Memory B cell (primary cell): ENCODE data around the gene CARHSP1.

Source experiments
- ATAC-seq: fragments of 150-1000 bp; cut with Tn5 transposase; 2 replicates; pipeline ENCODE4 v1.10.0; 2021; ENCODE audit warnings: low read depth, mild to moderate bottlenecking, moderate library complexity
- DNase-seq, 2 donors: peaks; one replicate each; pipeline ENCODE4 v3.0.0; 2022; ENCODE audit warnings: low spot score in 2 of 2
- H3K27ac Mint-ChIP-seq: one replicate; pipeline ENCODE4 v1.8.0; 2022; ENCODE audit warnings: mild to moderate bottlenecking, moderate library complexity, mixed read lengths
- H3K27me3 Mint-ChIP-seq: one replicate; pipeline ENCODE4 v1.8.0; 2022; ENCODE audit warnings: mixed read lengths
- H3K36me3 Mint-ChIP-seq: one replicate; pipeline ENCODE4 v1.8.0; 2022; ENCODE audit warnings: mild to moderate bottlenecking, mixed read lengths
- H3K4me1 Mint-ChIP-seq: one replicate; pipeline ENCODE4 v1.8.0; 2022; ENCODE audit warnings: mixed read lengths
- H3K4me3 Mint-ChIP-seq: one replicate; pipeline ENCODE4 v1.8.0; 2022; ENCODE audit warnings: mild to moderate bottlenecking, moderate library complexity, mixed read lengths
- H3K9me3 Mint-ChIP-seq: one replicate; pipeline ENCODE4 v1.8.0; 2022; ENCODE audit warnings: mixed read lengths

CARHSP1 gene

DNA sequence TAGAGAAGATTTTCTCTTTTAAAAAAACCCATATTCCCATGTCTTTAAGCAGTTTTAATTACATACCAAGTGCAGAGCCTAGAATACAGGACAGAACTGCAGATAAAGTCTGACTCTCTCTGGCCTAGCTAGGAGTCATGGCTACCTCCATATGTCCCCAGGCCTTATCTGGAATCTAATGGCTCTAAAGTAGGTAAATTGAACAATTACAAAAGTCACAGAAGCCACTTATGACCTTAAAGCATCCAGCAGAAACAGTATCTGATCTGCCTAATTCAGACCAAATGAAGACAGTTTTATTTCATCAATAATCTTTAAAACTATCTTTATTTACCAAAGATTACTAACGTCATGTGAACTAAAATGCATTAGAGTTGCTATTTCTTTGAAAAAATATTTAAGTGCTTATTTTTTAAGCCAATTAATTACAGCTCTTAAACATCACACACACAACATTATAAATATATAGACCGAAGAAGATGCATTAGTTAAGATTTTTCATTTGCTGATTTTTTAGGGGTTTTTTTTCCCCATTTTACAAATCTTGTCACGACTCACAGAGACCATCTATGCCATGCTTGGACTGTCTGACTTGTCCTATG is 42.4 kb downstream of the CARHSP1 start:
- Mint-ChIP-seq H3K4me1 (peaks cover 11% of the 10 kb centered on the region), H3K27ac (no peak overlapping the region), H3K4me3 (no peak overlapping the region), H3K36me3 (peaks cover 9% of the 10 kb centered on the region), H3K9me3 (no peaks in the 10 kb centered on the region), H3K27me3 (no peaks in the 10 kb centered on the region)
- ATAC-seq, result no peak
- DNase-seq, result no peak

DNA sequence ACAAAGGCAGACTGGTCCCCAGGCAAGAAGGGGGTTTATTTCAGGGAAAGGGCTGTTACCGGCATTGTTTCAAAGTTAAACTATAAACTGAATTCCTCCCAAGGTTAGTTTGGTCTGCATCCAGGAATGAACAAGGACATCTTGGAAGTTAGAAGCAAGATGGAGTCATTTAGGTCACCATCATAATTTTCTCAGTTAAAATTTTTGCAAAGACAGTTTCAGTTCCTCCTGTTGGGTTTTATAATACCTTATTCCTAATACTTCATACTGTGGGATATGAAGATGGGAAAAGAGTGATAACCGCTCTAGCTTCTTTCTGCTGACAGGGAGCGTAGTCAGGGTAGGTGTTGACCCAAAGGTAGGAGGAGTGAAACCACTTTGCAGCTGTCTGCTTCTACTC is 46.4 kb downstream of the CARHSP1 start:
- no peak overlapping the region for H3K27ac Mint-ChIP-seq
- DNase-seq (no peak), ATAC-seq (no peak)
- no peaks in the 10 kb centered on the region for H3K27me3 Mint-ChIP-seq
- peaks cover 17% of the 10 kb centered on the region for H3K4me1 Mint-ChIP-seq
- H3K9me3 Mint-ChIP-seq, result no peaks in the 10 kb centered on the region
- no peak overlapping the region for H3K4me3 Mint-ChIP-seq
- H3K36me3 Mint-ChIP-seq, result peaks cover 4% of the 10 kb centered on the region

DNA sequence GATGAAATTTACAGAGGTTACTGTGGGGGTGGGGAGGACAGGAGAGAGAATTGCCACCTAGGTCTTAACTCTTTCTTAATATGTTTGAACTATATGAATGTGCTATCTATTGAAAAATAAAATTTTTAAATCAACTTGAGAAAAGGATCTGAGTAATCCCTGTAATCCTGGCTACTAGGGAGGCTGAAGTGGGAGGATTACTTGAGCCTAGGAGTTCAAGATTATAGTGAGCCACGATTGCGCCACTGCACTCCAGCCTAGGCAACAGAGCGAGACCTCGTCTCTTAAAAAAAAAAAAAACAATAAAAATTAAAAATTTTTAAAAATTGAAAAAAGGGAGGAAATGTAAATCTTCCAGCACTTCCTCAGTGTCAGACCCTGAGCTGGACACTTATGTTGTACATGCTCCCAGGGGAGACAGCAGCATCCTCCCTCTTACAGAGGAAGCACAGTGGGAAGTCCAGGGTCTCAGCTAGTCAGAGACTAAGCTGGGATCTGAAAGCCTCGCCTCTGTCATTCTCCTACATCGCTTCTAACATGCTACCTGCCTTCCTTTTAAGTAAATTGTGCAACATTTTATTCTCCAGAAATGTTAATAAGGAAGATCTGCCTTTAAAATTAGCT is 49.3 kb downstream of the CARHSP1 start:
- Mint-ChIP-seq H3K27ac (peak overlapping the region; percentile 19), H3K36me3 (peaks cover 17% of the 10 kb centered on the region), H3K4me3 (no peak overlapping the region), H3K4me1 (peaks cover 19% of the 10 kb centered on the region), H3K9me3 (no peaks in the 10 kb centered on the region), H3K27me3 (no peaks in the 10 kb centered on the region)
- ATAC-seq (no peak), DNase-seq (no peak)

DNA sequence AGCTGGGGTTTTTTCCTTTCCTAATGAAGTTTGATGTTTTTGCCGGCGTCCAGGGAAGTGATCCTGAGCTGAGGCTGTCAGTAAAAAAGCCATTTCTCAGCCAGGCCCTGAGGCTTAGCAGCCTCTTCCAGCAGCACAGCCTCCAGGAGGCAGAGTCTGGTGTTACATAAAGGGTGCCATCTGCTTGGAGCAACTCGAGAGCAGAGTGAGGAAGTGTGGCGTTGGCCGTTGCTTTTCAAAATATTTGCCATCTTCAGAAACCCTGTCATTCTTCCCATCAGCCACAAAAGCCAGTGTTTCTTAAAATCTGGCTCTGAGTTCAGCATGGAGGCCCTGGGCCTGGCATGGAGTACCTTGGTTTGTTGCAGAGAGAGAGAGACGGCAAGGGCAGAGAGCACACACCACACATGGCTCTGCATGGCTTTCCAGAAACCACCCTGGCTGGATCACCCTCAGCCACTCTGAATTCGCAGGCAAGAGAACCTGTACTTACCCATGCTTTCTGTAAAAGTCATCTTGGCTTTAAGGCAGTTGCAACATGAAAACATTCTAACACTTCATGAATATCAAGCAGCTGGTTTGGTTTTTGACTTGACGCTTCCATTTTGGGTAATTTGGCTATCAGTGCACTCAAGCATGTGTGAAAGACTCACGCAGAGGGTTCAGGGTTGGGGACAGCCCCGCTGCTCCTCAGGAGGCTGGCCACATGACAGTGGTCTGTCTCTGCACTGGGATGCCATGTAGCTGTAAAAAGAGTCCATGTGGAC is 50.1 kb downstream of the CARHSP1 start:
- Mint-ChIP-seq H3K27ac (peak overlapping the region; percentile 19), H3K4me1 (peaks cover 19% of the 10 kb centered on the region), H3K36me3 (peaks cover 21% of the 10 kb centered on the region), H3K9me3 (no peaks in the 10 kb centered on the region), H3K4me3 (no peak overlapping the region), H3K27me3 (no peaks in the 10 kb centered on the region)
- ATAC-seq (peak; percentile 93), DNase-seq (no peak)

DNA sequence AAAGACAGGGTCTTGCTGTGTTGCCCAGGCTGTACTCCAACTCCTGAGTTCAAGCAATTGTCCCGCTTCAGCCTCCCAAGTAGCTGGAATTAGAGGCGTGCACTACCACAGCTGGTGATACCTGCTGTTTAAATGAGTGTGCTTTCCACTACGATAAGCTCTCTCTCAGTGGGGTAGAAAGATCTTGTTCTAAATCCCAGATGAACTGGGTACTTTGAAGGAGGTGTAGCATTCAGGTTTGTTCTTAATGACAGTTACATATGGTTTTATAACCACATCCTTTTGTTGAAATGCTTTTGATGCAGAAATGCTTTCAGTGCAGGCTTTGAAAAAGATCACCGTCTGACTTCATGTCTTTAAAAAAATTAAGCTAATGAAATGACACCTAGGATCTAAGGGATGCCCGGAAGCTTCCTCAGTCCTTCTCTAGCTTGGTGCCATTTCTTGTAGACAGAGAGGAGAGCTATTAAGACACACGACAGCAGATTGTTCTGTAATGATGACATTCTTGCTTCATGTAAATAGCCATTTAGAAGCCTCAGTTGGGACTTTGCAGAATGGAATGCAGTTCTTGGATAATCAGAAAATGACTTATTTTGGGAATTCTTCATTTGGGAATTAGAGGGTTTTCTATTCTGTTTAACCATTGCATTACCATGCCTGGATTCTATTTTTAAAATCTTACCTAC is 51.7 kb downstream of the CARHSP1 start:
- Mint-ChIP-seq H3K36me3 (peaks cover 28% of the 10 kb centered on the region), H3K27me3 (no peaks in the 10 kb centered on the region), H3K4me1 (peaks cover 14% of the 10 kb centered on the region)

DNA sequence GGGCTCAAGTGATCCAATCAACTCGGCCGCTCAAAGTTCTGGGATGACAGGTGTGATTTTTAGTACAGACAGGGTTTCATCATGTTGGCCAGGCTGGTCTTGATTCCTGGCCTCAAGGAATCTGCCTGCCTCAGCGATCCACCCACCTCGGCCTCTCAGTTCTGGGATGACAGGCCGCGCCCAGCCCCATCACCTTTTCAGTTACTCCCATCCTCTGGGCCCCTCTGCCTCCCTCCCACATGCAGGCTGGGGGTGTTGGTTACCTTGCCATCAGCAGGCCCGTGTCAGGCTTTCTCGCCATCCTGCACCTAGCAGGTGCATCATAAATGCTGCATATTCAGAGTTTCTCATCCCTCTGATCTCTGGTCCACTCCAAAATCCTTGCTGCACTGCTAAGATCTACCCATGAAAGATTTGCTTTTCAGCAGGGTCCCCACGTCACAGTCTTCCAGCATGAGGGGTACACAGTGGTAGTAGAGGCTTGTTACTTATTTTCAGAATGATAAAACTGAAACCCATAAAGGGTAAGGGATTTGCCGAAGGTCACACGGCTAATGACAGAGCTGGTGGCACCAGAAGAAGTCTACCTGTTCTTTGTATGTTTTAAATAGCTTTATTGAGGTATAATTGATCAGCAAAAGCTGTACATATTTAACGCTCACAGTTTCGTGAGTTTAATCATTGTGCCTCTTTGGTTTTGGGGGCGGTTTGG is 54.6 kb downstream of the CARHSP1 start:
- Mint-ChIP-seq H3K27ac (no peak overlapping the region), H3K27me3 (no peaks in the 10 kb centered on the region), H3K4me1 (peaks cover 10% of the 10 kb centered on the region), H3K9me3 (no peaks in the 10 kb centered on the region), H3K4me3 (no peak overlapping the region), H3K36me3 (peaks cover 35% of the 10 kb centered on the region)
- ATAC-seq (no peak), DNase-seq (no peak)

More for the DNA sequence above, 51.7 kb downstream of the CARHSP1 start:
- ATAC-seq (no peak), DNase-seq (no peak)
- no peaks in the 10 kb centered on the region for H3K9me3 Mint-ChIP-seq
- H3K27ac Mint-ChIP-seq, result no peak overlapping the region
- H3K4me3 Mint-ChIP-seq, result no peak overlapping the region

DNA sequence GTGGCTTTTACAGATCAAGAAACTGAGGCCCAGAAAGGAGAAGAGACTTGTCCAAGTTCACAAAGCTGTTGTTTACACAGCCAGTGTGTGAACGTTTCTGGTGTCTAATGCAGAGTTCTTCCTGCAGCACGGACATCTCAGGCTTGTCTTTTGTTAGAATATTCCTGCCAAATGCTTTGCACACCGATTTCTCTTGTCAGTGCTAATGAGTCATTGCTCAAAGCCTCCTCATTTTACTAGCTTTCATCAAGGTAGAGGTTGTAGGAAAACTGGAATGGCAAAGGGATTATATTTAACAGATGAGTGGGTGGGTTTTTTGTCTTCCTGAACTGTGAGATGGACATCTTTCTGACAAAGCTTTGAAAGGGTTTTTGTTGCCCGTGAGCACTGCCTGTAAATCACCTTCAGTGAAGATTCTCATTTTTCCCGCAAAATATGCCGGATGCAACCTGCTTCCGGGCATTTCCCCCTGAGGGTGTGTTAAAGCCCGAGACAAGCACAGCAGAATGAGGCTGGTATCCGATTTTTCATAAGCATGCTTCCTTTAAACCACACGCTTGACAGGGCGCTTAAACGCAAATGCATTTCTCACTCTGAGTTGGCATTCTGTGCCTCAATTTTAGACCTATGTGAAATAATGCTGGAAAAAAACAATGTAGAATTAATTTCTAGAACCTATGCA is 56.5 kb downstream of the CARHSP1 start:
- Mint-ChIP-seq H3K4me3 (no peak overlapping the region), H3K27ac (no peak overlapping the region), H3K27me3 (no peaks in the 10 kb centered on the region), H3K9me3 (no peaks in the 10 kb centered on the region), H3K36me3 (peaks cover 43% of the 10 kb centered on the region), H3K4me1 (peaks cover 2% of the 10 kb centered on the region)
- DNase-seq (no peak), ATAC-seq (no peak)

DNA sequence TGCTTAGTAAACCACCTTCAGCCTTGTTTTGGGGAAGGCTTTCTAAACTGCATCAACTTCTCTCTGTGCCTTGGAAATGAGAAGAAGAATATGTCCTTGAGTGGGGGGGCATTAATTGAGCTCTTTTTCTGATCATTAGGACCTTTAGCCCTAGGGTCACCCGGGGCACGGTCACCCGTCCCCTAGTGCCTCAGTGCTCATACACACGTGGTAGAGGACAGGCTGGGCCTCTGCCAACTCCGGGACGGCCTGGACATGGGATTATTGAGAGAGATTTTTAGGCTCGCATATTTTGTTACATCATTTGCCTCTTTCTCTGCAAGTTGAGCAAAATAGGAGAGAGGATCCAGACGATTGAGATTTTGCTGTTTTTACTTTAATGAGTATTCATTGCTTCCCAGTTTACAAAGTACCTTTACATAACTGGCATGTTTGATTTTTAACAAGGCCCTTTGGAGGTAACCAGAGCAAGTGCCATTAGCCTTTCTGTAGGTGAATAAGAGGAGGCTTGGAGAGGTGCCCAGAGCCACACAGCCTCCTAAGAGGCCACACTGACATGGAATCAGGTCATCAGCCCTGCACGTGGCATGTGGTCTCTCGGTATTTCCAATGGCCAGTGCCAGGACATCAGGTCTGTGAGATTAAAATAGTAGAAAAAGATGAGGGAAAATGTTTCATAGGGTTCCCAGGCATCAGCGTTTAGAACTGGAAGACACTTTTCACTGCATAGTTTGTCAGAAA is 60.0 kb downstream of the CARHSP1 start:
- DNase-seq, result no peak
- H3K4me3 Mint-ChIP-seq, result no peak overlapping the region
- H3K27ac Mint-ChIP-seq, result no peak overlapping the region
- H3K4me1 Mint-ChIP-seq, result no peaks in the 10 kb centered on the region
- H3K9me3 Mint-ChIP-seq, result no peaks in the 10 kb centered on the region
- peaks cover 38% of the 10 kb centered on the region for H3K36me3 Mint-ChIP-seq
- no peak for ATAC-seq
- H3K27me3 Mint-ChIP-seq, result no peaks in the 10 kb centered on the region

DNA sequence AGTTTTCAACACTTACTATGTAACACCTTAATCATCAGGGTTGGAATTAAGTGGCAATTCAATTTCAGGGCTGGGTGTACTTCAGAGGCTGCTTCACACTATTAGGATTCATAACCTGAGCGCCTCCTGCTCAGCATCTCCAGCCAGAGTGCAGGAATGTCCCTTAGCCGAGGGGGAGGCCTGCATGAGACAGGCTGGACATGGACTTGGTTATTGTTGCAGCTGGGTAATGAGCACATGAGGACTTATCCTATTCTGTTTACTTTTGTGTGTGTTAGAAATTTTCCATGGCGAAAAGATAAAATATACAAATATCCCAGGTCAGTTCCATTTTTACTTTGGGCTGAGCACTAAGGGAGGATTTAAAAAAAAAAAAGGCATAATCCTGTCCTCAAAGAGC is 60.8 kb downstream of the CARHSP1 start:
- Mint-ChIP-seq H3K4me1 (peaks cover 3% of the 10 kb centered on the region), H3K27ac (no peak overlapping the region), H3K36me3 (peaks cover 38% of the 10 kb centered on the region), H3K9me3 (no peaks in the 10 kb centered on the region), H3K4me3 (no peak overlapping the region), H3K27me3 (no peaks in the 10 kb centered on the region)
- DNase-seq (no peak), ATAC-seq (no peak)

DNA sequence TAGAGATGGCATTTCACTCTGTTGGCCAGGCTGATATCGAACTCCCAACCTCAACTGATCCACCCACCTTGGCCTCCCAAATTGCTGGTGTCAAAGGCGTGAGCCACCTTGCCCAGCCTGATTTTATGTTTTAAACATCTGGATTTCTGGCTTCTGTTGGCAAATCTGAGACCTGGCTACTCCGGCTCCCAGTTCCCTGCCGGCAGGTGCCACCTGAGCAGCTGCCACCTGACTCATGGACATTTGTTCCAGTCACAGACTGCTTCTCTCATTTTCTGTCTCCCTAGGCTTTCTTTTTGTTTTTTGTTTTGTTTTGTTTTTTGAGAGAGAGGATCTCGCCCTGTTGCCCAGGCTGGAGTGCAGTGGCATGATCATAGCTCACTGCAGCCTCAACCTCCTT is 61.6 kb downstream of the CARHSP1 start:
- no peaks in the 10 kb centered on the region for H3K27me3 Mint-ChIP-seq
- H3K36me3 Mint-ChIP-seq, result peaks cover 42% of the 10 kb centered on the region
- no peak overlapping the region for H3K4me3 Mint-ChIP-seq
- ATAC-seq (no peak), DNase-seq (no peak)
- no peaks in the 10 kb centered on the region for H3K9me3 Mint-ChIP-seq
- H3K27ac Mint-ChIP-seq, result no peak overlapping the region
- peaks cover 5% of the 10 kb centered on the region for H3K4me1 Mint-ChIP-seq

DNA sequence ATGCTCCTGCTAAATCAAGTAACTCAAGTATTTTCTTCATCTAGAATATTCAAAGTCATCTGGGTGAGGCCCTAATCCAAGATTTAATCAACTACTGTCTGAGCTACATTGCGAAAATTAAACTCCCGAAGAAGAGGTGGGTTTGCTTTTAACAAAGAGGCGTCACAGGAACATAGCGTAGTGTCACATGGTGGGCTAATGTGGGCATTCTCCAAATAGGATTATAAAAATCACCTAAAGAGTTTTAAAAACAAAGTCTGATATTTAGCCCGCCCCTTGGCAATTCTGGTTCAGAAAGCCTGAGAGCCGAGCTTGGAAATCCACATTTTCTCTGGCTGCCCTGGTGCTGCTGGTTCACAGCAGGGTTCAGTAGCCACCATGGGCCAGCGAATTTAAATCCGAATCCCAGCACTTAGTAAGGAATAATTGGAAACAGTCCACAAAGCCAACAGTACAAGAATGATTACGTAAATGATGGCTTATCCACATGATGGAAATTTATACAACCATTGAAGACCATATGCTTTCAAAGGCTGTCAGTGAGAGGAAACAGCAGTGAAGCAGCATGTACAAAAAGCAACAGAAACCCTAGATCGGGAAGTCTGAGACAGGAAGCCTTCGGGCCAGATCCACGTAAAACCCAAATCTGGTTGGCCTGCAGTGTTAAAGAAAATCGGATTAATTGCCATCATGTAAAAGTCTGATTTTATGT is 62.4 kb downstream of the CARHSP1 start:
- Mint-ChIP-seq H3K4me1 (peaks cover 5% of the 10 kb centered on the region), H3K36me3 (peaks cover 41% of the 10 kb centered on the region), H3K27me3 (no peaks in the 10 kb centered on the region), H3K4me3 (no peak overlapping the region), H3K27ac (no peak overlapping the region), H3K9me3 (no peaks in the 10 kb centered on the region)
- no peak for ATAC-seq
- no peak for DNase-seq

DNA sequence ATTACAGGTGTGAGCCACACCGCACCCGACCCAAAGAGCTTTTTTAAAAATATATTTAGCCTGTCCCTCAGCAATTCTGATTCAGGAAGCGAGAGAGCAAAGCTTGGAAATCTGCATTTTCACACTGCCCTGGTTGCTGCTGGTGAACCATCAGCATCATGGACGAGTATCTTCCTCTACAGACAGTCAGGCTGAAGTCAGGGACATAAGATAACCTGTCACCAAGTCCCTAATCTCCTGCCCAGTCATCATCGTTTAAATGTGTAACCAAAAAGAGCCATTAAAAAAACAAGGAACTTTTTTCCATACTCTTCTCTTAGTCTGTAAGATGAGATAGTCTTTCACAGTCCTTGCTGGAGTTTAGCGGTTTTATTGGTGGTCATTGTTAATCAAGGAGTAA is 64.5 kb downstream of the CARHSP1 start:
- Mint-ChIP-seq H3K27me3 (no peaks in the 10 kb centered on the region), H3K27ac (no peak overlapping the region), H3K4me3 (no peak overlapping the region), H3K4me1 (peaks cover 6% of the 10 kb centered on the region), H3K9me3 (no peaks in the 10 kb centered on the region), H3K36me3 (peaks cover 38% of the 10 kb centered on the region)
- ATAC-seq (no peak), DNase-seq (no peak)
